OCI-LY3 (cell line): ENCODE results near the gene LIPT2.

ENCODE experiments used
- H2AFZ ChIP-seq: fragments of 200-600, 300-600 bp; shearing (Covaris generic); 2 replicates; pipeline ENCODE4 v1.6.0; 2014; ENCODE audit warnings: antibody characterized with exemption, low read depth, low read length
- H3K27ac ChIP-seq: fragments of 200-600, 300-600 bp; sonication (generic); 2 replicates; pipeline ENCODE4 v1.5.1; 2014; ENCODE audit warnings: mild to moderate bottlenecking, low read length, moderate library complexity, mixed read lengths
- H3K27me3 ChIP-seq: fragments of 200-600, 300-600 bp; sonication (generic); 2 replicates; pipeline ENCODE4 v1.6.1; 2014; ENCODE audit warnings: low read depth, low read length, mixed read lengths
- H3K36me3 ChIP-seq: fragments of 200-600, 300-600 bp; sonication (generic); replicated peaks from 2 replicates; pipeline ENCODE3; 2014; ENCODE audit warnings: low read depth, low read length, mixed read lengths
- H3K4me1 ChIP-seq: fragments of 300-600, 200-600 bp; sonication (generic); 2 replicates; pipeline ENCODE4 v1.6.1; 2014; ENCODE audit warnings: low read length, mixed read lengths
- H3K4me2 ChIP-seq: fragments of 200-600, 300-600 bp; sonication (generic); 2 replicates; pipeline ENCODE4 v1.6.1; 2014; ENCODE audit warnings: low read length, mixed read lengths
- H3K4me3 ChIP-seq: fragments of 300-600, 200-600 bp; sonication (generic); 2 replicates; pipeline ENCODE4 v1.5.1; 2014; ENCODE audit warnings: antibody characterized with exemption, mild to moderate bottlenecking, low read length, moderate library complexity
- H3K79me2 ChIP-seq: fragments of 300-600, 200-600 bp; shearing (Covaris generic); 2 replicates; pipeline ENCODE4 v1.6.1; 2014; ENCODE audit warnings: mild to moderate bottlenecking, low read length, mixed read lengths
- H3K9ac ChIP-seq: fragments of 300-600, 200-600 bp; shearing (Covaris generic); 2 replicates; pipeline ENCODE4 v1.6.0; 2014; ENCODE audit warnings: mild to moderate bottlenecking, low read length, moderate library complexity
- H3K9me3 ChIP-seq: fragments of 200-600, 300-600 bp; shearing (Covaris generic); 2 replicates; pipeline ENCODE4 v1.6.1; 2014; ENCODE audit warnings: low read length, mixed read lengths; ENCODE audit not compliant: insufficient read depth
- H4K20me1 ChIP-seq: fragments of 200-600, 300-600 bp; sonication (generic); 2 replicates; pipeline ENCODE4 v1.6.1; 2016; ENCODE audit warnings: low read length, mixed read lengths; ENCODE audit not compliant: insufficient read depth
- EZH2phosphoT487 ChIP-seq: fragments of 200-600 bp; shearing (Covaris generic); IDR thresholded peaks from 2 replicates; pipeline ENCODE4 v1.6.1; 2018; ENCODE audit warnings: antibody characterized with exemption, mixed run types, low read depth
- TF ChIP-seq, protein P1 (sequence below): fragments of 200-600, 300-600 bp; sonication (generic); IDR thresholded peaks from 2 replicates; pipeline ENCODE4 v1.5.1; 2014; ENCODE audit warnings: antibody characterized with exemption, low read length, low read depth

LIPT2 gene

DNA sequence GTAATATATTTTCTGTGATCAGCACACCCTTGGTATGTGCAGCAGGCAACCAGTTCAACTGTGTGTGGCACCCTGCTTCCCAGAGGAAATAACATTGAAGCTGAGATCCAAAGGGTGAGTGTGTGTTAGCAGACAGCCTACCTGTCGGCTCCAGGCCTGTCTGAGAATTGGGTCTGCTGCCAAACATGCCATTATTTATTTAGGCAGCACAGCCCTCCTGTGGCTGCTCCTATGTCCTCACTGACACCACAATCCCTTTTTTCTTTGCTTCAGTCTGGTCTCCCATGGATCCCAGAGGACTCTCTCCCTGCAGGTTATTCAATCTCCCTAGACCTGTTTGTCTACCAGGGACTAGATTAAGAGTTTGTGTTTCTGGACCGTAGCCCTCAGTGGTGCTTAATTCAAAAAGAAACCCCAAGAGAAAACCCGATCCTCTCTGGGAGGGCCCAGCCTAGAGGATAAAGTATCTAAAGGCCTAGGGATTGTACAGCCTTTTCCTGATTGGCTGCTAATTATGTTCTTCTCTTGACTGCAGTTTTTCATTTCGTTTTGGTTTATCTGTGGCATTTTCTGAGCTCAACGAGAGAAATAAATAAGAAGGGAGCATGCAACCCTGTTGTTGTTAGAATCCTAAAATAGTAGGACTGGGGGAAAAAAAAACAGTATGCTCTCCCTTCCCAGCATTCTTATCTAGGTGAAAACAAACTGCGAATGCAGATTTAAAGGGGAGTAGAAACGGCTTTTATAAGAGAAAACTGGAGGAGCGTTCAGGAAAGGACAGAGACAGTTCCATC, 50.3 kb downstream of the LIPT2 start:
- no peak overlapping the region for H3K4me3 ChIP-seq
- no peaks in the 10 kb centered on the region for H3K27me3 ChIP-seq
- TF ChIP-seq, protein P1, sequence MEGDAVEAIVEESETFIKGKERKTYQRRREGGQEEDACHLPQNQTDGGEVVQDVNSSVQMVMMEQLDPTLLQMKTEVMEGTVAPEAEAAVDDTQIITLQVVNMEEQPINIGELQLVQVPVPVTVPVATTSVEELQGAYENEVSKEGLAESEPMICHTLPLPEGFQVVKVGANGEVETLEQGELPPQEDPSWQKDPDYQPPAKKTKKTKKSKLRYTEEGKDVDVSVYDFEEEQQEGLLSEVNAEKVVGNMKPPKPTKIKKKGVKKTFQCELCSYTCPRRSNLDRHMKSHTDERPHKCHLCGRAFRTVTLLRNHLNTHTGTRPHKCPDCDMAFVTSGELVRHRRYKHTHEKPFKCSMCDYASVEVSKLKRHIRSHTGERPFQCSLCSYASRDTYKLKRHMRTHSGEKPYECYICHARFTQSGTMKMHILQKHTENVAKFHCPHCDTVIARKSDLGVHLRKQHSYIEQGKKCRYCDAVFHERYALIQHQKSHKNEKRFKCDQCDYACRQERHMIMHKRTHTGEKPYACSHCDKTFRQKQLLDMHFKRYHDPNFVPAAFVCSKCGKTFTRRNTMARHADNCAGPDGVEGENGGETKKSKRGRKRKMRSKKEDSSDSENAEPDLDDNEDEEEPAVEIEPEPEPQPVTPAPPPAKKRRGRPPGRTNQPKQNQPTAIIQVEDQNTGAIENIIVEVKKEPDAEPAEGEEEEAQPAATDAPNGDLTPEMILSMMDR: no peak
- TF ChIP-seq EZH2phosphoT487: no peak
- H3K4me2 ChIP-seq: no peak overlapping the region
- no peaks in the 10 kb centered on the region for H4K20me1 ChIP-seq
- H3K9me3 ChIP-seq: no peaks in the 10 kb centered on the region
- H2AFZ ChIP-seq: no peak overlapping the region
- no peaks in the 10 kb centered on the region for H3K36me3 ChIP-seq
- H3K27ac ChIP-seq: no peak overlapping the region
- no peaks in the 10 kb centered on the region for H3K4me1 ChIP-seq
- no peak overlapping the region for H3K9ac ChIP-seq
- no peaks in the 10 kb centered on the region for H3K79me2 ChIP-seq

DNA sequence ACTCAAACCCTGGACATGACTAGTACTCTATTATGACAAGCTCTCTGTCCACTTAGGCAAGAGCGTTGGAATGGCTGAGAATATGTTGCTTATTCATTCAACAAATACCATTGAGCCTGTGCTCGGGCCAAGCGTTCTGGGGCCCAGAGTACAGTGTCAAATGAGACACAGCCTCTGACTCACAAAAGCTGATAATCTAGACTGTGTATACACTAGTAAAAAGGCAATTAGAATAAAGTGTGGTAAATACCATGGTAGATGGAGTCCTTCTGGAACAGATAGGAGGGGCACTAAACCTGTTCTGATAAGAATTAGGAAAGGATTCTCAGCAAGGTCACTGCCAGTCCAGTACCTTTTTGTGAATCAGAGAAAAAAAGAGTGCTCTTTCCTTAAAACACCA, 50.9 kb downstream of the LIPT2 start:
- Histone ChIP-seq H3K9me3 (no peaks in the 10 kb centered on the region), H3K27me3 (no peaks in the 10 kb centered on the region), H3K79me2 (no peaks in the 10 kb centered on the region), H3K4me2 (no peak overlapping the region), H3K4me1 (no peaks in the 10 kb centered on the region), H3K27ac (no peak overlapping the region), H3K4me3 (no peak overlapping the region), H3K9ac (no peak overlapping the region), H3K36me3 (no peaks in the 10 kb centered on the region), H4K20me1 (no peaks in the 10 kb centered on the region), H2AFZ (no peak overlapping the region)
- TF ChIP-seq EZH2phosphoT487: no peak
- TF ChIP-seq, protein P1: no peak
